Esophagus squamous epithelium (tissue), 5 donors: Measurements from ENCODE around the gene YEATS4. TPM values are rescaled to one million over a fixed set of nuclear protein-coding genes. Genes with fewer than 3 reads are reported as not detected.
A peak's percentile ranks its signal among the peaks of the same experiment; 100 is the strongest.

Experiments used
- DNase-seq: peaks from one replicate; lab custom pipeline; 2025; lab: John Stamatoyannopoulos, UW
- H3K27ac ChIP-seq, 4 donors: fragments of 200-600 bp; sonication (generic); one replicate each; pipeline ENCODE4 v1.5.1; 2016 to 2019; ENCODE audit warnings: mild to moderate bottlenecking in 1 of 4
- H3K27me3 ChIP-seq, 4 donors: fragments of 200-600 bp; sonication (generic); 1 replicate in 3 of 4; 2 replicates in 1 of 4; pipeline versions ENCODE4 v1.5.1 to v1.6.0; 2017 to 2021; ENCODE audit warnings: antibody characterized with exemption in 1 of 4
- H3K36me3 ChIP-seq, 3 donors: fragments of 200-600 bp; sonication (generic); one replicate each; pipeline ENCODE4 v1.5.1; 2016 to 2019
- H3K4me1 ChIP-seq, 3 donors: fragments of 200-600 bp; sonication (generic); one replicate each; pipeline ENCODE4 v1.5.1; 2017 to 2019
- H3K4me3 ChIP-seq, 4 donors: fragments of 200-600 bp; sonication (generic); 1 replicate in 3 of 4; 2 replicates in 1 of 4; pipeline ENCODE4 v1.5.1; 2016 to 2019; ENCODE audit warnings: mild to moderate bottlenecking in 2 of 4, moderate library complexity in 1 of 4
- H3K9me3 ChIP-seq, 3 donors: fragments of 200-600 bp; sonication (generic); one replicate each; pipeline ENCODE4 v1.5.1; 2016 to 2019
- CTCF ChIP-seq, 6 experiments: fragments of 450-650 bp in 4 of 6; fragments of 200-600 bp in 2 of 6; sonication (generic) in 2 of 6; IDR thresholded peaks; one replicate each; pipeline ENCODE4 v1.5.1; 2016 to 2019; ENCODE audit warnings: antibody characterized with exemption in 6 of 6, mild to moderate bottlenecking in 4 of 6, moderate library complexity in 4 of 6
- POLR2A ChIP-seq, 4 donors: fragments of 450-650 bp; IDR thresholded peaks; one replicate each; pipeline ENCODE4 v1.6.1; 2017; ENCODE audit warnings: antibody characterized with exemption in 4 of 4, mild to moderate bottlenecking in 4 of 4, moderate library complexity in 3 of 4
- WGBS, 2 donors: methylation state at CpG; one replicate each; pipeline ENCODE4 v1.1.5; 2018; 5-methylcytosine and 5-hydroxymethylcytosine counted together
- intact Hi-C: fragments of 100-400 bp; cut with DNase I; formaldehyde crosslinking; loops from one replicate; pipeline ENCODE4 v1.15.0; 2022
- total RNA-seq, 4 donors: library from RNA; depleted of rRNA; stranded (reverse); fragments of >200 nt; gene quantifications; one replicate each; pipeline ENCODE4 v1.1.0, GENCODE V29; 2016
- donor health status: DM: yes; HTN: yes; CAD: no.

Gene YEATS4
- total RNA-seq, 4 donors from 2014 or later, result 15.0 to 36.9 (median 26.2) TPM

GRCh38 chr12:69419701-69420100 lies 60.2 kb downstream of the YEATS4 start:
- H3K27me3 ChIP-seq, result no peaks in the 10 kb centered on the region
- no peak overlapping the region for H3K4me3 ChIP-seq
- TF ChIP-seq POLR2A (IDR thresholded peaks at IDR 0.05) (no peak), CTCF (IDR thresholded peaks at IDR 0.05) (no peak)
- intact Hi-C loops, result no loop called here
- H3K27ac ChIP-seq, result no peak overlapping the region
- 90 to 91% methylated on average over 1 of the region's 1 CpG for WGBS, 2 donors
- H3K9me3 ChIP-seq, result no peaks in the 10 kb centered on the region
- no peak for DNase-seq
- H3K4me1 ChIP-seq, result peaks cover 0 to 15% (median 0%) of the 10 kb centered on the region in 3 donors
- no peaks in the 10 kb centered on the region for H3K36me3 ChIP-seq

- 76 to 95% methylated on average over 3 of the region's 3 CpGs for WGBS, 2 donors
- no peak for TF ChIP-seq POLR2A (IDR thresholded peaks at IDR 0.05)
- TF ChIP-seq CTCF (IDR thresholded peaks at IDR 0.05), result no peak
- no peak for DNase-seq
- H3K9me3 ChIP-seq, result no peaks in the 10 kb centered on the region
- H3K36me3 ChIP-seq, result no peaks in the 10 kb centered on the region
- H3K4me1 ChIP-seq, result peaks cover 0 to 6% (median 0%) of the 10 kb centered on the region in 3 donors
- no peaks in the 10 kb centered on the region for H3K27me3 ChIP-seq
- no peak overlapping the region for H3K4me3 ChIP-seq
- H3K27ac ChIP-seq, result no peak overlapping the region
- intact Hi-C loops, result no loop called here
Observed at GRCh38 chr12:69421548-69421947, 62.0 kb downstream of the YEATS4 start.

DNA sequence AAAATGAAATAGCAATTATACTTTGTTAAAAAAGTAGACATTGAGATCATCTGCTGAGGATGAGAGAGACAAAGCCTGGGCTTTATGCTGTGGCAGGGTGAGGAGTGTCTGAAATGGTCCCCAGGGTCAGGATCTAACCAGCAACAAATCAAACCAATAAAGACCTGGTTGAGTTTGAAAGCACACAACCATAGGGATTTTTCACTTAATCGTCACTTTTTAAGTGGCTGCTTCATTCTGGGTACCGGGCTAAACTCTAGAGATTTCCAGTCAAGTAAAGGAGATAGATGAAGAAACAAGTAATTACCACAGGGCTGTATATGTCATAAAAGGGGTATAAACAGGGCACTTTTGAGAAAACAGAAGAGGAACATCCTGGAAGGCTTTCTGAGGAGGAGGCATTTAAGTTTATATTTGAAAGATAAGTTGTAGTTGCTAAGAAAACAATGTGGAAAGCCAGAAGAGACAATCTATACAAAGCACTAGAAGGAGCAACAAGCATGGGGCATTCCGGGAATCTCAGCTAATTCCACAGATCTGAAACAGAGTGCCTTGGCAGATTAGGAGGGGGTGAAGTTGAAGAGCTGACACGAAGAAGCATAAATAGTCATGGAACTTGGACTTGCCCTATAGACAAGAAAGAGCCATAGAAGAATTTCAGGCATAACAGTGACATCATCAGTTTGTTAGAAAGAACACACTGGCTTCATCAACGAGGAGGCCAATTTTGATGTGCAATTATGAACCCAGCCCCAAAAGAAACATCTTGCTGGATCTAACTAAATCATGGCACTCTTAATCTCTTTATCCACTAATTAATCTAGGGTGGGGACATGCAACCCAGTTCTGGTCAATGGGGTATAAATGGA lies 63.7 kb downstream of the YEATS4 start:
- no peak for DNase-seq
- Histone ChIP-seq H3K4me3 (no peak overlapping the region), H3K9me3 (no peaks in the 10 kb centered on the region), H3K27me3 (no peaks in the 10 kb centered on the region), H3K27ac (no peak overlapping the region), H3K36me3 (no peaks in the 10 kb centered on the region), H3K4me1 (peaks cover 0 to 9% (median 0%) of the 10 kb centered on the region in 3 donors)
- WGBS, 2 donors, result 74% methylated on average over 5 of the region's 5 CpGs
- TF ChIP-seq CTCF (IDR thresholded peaks at IDR 0.05) (no peak), POLR2A (IDR thresholded peaks at IDR 0.05) (no peak)
- intact Hi-C loops, result no loop called here

GRCh38 chr12:69425417-69425816 lies 65.9 kb downstream of the YEATS4 start:
- TF ChIP-seq POLR2A (IDR thresholded peaks at IDR 0.05) (no peak), CTCF (IDR thresholded peaks at IDR 0.05) (no peak)
- Histone ChIP-seq H3K27me3 (no peaks in the 10 kb centered on the region), H3K4me1 (peaks cover 0 to 9% (median 0%) of the 10 kb centered on the region in 3 donors), H3K4me3 (no peak overlapping the region), H3K27ac (no peak overlapping the region), H3K36me3 (no peaks in the 10 kb centered on the region), H3K9me3 (no peaks in the 10 kb centered on the region)
- WGBS, 2 donors, result 85 to 100% methylated on average over 3 of the region's 3 CpGs
- intact Hi-C loops, result no loop called here
- no peak for DNase-seq

DNA sequence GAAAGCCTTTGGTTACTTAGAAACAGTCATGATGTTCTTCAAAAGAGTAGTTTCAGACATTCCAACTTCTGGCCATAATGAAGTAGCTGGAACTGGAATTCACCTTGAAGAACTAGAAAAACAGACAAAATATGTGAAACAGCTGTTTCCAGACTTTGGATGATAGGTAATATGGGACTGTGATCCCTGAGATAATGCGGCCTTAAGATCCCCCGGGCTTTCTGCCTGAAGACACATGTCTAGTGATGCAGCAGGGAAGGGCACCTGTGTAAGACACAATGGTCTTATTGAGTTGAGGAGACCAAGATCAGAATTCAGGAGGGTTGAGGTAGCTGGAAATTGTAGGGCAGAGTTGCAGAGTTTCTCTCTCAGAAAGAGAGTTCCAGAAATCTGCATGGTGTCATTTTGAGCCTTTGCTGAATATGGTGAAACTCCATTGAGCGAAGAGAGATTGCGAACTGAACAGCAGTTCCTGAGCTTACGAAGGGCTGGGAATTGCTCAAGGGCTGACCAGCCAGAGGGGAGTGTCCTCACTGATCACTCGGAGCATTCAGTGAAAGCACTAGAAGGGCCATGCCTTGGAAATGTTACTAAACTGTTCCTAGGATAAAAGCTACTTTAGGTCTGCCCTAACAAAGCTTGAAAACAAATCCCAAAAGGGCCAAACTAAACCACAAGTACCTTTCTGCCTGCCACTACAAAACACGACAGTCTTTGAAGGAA lies 69.0 kb downstream of the YEATS4 start:
- peak overlapping the region in 1 of 4 donors; percentile 48 for H3K27ac ChIP-seq
- intact Hi-C loops, result no loop called here
- no peak for DNase-seq
- TF ChIP-seq POLR2A (IDR thresholded peaks at IDR 0.05) (no peak), CTCF (IDR thresholded peaks at IDR 0.05) (no peak)
- 80 to 86% methylated on average over 7 of the region's 7 CpGs for WGBS, 2 donors
- H3K4me3 ChIP-seq, result no peak overlapping the region
- peaks cover 0 to 9% (median 0%) of the 10 kb centered on the region in 3 donors for H3K4me1 ChIP-seq
- no peaks in the 10 kb centered on the region for H3K9me3 ChIP-seq
- no peaks in the 10 kb centered on the region for H3K27me3 ChIP-seq
- H3K36me3 ChIP-seq, result no peaks in the 10 kb centered on the region
